Non-pigmented ciliary epithelial cell (primary cell): ENCODE measurements around the gene CCNDBP1.
"Not testable (repeated sequence)": the region's sequence is repeated elsewhere in the genome, so short reads cannot be mapped to it uniquely, and the experiment has no call there.

Source experiments
- DNase-seq: peaks from one replicate; pipeline ENCODE4 v3.0.0-alpha.2; 2010; ENCODE audit warnings: low read depth

The CCNDBP1 gene

DNA sequence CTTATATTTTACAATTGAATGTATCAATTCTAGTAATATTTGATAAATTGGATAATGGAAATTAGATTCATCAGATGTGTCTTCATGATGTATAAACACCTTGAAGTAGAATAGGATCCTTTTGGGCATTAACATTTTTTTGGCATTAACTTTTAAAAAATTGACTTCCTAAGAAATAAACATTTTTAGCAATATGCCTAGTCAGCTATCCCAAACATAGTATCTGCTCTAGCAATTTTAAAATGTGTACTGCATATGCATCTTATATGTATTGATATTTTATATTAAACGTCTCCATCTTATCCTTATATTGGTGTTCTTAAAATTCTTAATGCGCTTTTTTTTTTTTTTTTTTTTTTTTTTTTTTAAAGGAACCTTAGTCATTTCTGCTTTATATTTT is 8.5 kb downstream of the CCNDBP1 start:
- DNase-seq: no peak

DNA sequence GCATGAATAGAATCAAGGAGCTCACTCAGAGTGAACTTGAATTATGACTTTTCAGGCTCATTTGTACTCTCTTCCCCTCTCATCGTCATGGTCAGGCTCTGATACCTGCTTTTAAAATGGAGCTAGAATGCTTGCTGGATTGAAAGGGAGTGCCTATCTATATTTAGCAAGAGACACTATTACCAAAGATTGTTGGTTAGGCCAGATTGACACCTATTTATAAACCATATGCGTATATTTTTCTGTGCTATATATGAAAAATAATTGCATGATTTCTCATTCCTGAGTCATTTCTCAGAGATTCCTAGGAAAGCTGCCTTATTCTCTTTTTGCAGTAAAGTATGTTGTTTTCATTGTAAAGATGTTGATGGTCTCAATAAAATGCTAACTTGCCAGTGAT is 9.6 kb downstream of the CCNDBP1 start:
- no peak for DNase-seq

DNA sequence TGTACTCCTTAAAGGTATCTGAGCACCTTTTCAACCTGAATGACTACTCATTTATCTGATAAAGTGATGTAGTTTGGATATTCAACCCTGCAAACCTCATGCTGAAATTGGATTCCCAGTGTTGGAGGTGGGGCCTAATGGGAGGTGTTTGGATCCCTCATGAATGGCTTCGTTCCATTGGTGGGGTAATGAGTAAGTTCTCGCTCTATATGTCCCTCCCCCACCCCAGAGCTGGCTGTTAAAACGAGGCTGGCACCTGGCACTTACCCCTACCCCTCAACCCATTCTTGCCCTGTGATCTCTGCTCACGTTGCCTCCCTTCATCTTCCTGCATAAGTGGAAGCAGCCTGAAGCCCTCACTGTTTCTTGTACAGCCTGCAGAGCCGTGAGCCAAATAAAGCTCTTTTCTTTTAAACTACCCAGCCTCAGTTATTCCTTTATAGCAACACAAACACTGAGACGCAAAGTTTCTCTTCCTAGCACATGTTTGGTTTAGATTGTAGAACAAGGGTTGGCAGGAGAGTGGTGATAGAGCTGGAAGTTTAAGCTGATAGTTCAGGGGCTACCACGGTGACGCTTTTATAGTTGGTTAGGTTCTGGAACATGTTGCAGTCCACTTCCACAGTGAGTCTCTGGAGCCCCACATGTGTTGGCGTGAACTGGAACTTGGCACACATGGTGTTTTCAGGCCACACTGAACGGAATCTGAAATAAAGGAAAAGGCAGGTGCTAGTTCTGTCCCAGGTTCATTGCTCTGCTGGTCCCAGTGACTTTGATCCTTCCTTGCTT is 11.8 kb downstream of the CCNDBP1 start:
- no peak for DNase-seq

DNA sequence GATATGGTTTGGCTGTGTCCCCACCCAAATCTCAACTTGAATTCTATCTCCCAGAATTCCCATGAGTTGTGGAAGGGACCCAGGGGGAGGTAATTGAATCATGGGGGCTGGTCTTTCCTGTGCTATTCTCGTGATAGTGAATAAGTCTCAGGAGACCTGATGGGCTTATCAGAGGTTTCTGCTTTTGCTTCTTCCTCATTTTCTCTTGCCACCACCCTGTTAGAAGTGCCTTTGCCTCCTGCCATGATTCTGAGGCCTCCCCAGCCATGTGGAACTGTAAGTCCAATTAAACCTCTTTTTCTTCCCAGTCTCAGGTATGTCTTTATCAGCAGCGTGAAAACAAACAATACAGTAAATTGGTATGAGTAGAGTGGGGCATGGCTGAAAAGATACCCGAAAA is 12.6 kb downstream of the CCNDBP1 start:
- not testable (repeated sequence) for DNase-seq

DNA sequence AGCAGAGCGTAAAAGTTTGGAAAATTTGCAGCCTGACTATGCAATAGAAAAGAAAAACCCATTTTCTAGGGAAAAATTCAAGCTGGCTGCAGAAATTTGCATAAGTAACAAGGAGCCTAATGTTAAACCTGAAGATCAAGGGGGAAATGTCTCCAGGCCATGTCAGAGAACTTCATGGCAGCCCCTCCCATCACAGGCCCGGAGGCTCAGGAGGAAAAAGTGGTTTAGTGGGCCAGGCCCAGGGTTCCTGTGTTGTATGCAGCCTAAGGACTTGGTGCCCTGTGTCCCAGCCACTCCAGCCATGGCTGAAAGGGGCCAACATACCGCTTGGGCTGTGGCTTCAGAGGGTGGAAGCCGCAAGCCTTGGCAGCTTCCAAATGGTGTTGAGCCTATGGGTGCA is 13.4 kb downstream of the CCNDBP1 start:
- DNase-seq: not testable (repeated sequence)

DNA sequence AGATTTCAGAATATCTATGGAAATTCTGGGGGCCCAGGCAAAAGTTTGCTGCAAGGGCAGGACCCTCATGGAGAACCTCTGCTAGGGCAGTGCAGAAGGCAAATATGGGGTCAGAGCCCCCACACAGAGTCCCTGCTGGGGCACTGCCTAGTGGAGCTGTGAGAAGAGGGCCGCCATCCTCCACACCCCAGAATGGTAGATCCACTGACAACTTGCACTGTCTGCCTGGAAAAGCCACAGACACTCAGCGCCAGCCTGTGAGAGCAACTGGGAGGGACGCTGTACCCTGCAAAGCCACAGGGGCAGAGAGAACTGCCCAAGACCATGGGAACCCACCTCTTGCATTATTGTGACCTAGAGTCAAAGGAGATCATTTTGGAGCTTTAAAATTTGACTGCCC is 13.8 kb downstream of the CCNDBP1 start:
- DNase-seq: no peak

DNA sequence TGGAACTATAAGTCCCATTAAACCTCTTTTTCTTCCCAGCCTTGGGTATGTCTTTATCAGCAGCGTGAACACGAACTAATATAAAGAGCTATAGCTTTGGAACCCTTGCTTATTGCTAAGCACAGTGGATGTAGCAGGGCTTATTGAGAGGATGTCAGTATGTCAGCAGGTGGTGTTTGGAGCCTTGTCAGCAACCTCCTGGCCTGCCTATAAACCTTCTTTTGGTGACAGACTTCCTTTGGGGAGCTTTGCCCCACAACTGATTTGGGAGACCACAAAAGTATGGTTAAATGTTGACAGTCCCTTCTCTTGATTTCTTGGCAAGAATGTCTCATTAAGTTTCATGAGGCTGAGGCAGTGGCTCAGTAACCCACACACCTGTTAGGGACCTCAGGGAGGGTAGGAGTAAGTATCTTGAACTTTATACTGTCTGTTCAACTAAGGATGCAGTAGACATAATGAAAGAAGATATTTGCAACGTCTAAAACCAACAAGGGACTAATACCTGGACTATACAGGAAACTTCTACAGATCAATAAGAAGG is 14.8 kb downstream of the CCNDBP1 start:
- DNase-seq: no peak

DNA sequence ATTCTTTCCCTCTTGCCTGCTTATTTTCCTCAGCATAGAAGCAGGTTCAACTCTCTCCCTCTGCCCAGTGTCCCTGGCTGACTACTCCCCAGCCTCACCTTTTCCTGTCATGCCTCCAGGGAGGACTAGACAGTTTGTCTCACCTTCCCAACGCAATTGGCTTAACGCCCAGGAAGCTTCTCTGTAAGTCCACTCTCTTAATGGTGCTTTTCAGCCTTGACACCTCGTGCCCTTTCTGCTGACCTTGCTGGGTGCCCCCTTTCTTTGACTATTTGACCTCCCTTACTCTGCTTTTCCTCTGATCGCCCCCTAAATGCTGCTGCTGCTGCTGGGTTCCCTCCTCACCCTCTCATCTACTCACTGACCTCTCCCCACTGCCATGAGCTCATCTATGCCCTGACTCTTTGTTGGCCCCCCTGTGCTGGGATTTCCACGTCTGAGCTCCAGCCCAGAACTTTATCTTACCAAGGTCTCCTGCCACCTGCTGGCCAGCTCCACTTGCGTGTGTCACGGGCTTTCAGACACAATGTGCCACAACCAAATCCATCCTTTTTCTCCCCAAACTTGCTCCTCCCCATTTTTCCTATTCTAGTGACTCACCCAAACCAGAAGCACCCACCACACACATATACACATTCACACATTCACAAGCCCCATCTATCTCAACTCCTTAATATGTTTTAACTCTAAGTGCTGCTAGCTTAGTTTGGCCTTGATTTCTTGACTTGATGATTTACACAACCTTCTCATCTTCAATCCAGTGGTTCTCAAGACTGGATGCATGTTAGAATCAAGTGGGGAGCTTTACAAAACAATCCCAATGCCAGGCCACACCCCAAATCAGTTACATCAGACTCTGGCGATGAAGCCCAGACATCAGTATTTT is 19.1 kb downstream of the CCNDBP1 start:
- peak; percentile 28 for DNase-seq

DNA sequence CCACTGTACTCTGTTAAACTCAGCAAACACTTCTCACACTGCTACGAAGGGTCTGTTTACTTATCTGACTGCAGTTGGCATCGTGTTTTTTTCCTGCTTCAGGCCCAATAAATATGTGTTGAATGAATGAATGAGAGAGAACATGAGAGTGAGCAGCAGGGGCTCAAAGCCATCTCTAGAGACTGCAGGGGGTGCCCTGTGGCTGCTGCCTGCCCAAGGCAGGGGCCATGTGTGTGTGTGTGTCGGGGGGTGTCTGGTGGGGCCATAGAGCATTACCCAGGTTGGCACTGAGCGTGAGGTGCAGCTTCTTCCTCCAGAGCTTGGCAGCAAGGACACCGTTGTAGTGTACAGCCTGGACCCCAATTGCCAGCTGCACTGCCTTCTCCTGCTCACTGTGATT is 20.9 kb downstream of the CCNDBP1 start:
- DNase-seq: no peak

DNA sequence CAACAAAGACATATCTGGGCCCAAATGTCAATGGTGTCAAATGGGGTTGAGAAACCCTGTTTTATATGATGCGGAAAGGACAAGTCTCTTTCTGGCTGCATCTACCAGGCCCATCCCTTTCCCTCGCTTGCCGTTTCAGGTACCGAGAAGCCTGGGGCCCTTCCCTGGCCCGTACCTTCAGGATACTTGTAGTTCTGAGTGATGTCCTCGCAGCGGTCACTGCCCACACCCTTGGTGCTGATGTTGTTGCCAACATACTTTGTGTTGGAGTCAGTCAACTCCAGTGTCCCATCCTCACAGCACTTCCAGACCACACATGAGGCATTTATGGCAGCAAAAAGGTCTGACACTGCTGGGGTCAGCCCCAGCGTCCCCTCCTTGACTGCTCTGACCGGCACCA is 21.8 kb downstream of the CCNDBP1 start:
- DNase-seq: no peak

DNA sequence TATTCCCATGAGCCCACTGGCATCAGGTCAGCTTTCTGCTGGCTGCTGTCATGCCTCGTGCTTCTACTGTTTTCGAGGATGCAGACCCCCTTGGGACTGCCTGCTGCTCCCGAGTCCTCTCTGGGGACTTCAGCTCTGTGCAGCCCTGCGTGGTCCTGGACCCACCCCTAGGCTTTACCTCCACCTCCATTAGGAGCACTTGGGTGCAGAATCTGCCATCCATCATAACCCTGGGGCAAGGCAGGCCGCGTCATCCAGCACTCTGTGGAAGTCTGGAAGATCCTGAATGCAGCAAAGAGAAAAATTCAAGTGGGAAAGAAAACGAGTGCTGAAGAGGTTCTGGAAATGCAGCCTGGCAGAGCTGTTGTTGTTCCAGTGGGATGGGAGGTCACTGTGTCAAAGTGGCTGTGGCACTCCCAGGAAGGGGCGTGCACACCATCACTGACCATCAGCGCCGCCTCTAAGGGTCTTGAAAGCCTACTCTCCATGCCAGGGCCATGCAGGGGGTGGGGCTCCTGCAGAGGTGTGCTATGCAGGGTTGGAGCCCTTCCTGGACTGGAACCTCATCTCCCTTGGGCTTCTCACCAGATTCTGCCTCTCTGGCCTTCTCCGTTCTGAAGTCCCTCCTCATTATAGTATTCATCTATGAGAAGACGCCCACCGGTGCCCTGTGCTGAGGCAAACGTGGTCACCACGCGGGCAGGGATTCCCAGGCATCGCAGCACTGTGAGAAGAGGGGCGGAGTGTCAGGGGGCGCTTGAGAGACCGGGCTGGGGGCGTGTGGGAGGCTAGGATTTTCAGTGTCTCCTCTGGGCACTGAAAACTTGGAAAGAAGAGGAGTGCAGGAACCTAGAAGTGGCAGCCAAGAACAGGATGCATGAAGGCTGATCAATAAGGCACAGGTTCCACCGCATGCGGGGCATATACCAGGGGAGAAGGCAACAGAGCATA is 23.1 kb downstream of the CCNDBP1 start:
- no peak for DNase-seq

DNA sequence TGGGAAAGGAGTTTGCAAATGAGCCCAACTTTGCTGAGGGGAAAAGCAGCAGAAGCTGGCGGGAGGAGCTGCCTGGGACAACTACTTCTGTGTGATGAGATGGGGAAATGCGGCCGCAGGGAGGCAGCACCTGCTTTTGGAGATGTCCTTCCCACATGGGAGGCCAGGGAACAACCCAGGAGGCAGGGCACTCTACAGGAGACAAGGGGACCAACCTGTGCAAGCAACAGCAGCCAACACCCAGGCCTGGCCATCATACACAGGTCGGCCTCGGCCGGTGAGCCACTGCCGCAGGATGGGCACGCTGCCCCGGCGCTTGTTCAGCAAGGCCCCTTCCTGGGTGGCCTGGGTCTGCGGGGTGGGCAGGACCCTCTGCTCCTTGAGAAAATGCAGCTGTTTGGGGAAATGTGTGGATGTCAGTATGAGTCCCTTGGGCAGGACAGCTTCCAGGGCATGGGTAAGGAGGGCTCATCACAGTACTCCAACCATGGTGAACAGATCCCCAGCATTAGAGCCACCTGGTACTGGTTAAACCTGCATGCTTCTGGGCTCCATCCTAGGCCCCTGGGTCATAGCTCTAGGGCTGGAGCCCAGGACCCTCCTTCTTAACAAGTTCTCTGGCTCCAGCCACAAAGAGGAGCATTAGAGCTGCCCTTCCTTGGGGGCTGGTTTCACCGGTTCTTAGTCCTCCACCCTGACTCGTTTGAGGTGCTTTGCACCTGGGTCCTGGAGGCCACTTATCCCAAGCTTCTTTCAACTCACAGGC is 24.0 kb downstream of the CCNDBP1 start:
- DNase-seq: no peak

DNA sequence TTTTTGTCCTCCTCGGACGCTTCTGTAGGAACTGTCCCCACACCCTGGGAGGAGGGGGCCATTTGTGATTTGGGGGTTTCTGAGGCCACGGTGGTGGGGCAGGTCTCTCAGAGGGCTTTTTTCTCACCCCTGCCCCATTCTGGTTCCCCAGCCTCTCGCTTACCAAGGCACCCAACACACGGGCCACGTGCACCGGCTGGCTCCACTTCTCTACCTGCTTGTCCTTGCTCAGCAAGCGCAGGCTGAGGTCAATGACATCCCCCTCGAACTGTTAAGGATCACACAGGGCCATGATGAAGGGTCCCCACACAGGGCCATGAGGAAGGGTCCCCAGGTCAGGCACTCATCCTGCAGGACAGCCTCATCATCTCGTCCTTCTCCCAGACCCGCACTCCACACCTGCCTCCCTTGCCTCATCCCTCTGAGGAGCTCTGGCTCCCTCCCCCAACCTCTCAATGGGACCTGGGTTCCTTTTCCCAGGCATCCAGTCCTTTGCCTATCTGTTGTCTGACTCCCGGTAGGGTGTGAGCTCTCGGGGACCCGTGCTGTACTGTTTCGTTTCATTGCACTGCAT is 25.1 kb downstream of the CCNDBP1 start:
- no peak for DNase-seq

DNA sequence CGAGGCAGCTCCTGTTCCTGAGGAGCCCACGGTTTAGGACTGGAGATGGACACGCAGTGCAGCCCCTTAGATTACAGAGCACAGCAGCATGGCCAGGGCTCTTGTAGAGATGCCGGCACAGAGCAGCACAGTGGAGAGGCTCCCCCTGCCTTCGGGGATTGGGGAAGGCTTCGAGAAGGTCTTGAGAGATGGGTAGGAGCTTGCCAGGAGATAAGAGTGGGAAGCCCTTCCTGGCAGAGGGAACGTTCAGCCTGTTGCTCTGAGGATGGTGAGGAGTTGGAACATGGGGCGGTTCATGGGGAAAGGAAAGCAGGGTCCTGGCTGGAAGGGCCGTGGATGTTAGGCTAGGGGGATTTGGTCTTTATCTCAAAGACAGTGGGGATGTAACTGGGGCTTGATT is 25.6 kb downstream of the CCNDBP1 start:
- DNase-seq: no peak

DNA sequence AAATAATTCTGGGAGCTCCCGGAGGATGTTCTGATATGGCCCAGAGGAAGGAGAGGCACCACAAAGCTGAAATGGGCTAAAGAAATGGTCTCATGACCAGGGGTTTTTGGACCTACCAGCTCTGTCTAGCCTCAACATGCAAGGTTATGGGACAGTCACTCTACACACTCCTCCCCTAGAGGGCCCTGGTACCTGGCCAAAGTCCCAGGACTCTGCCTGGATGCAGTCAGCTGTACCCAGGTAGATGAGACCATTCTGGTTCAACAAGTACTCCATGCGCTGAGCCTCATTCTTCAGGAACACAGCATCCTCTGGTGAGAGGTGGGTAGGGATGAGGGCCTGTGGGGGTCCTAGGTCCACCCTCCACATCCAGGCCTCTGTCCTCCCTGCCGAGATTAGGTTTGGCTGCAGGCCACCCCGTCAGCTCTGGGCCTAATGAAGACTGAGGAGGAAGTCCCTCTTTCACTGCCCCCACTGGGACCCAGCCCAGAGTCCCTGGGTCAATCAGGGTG is 26.1 kb downstream of the CCNDBP1 start:
- no peak for DNase-seq

DNA sequence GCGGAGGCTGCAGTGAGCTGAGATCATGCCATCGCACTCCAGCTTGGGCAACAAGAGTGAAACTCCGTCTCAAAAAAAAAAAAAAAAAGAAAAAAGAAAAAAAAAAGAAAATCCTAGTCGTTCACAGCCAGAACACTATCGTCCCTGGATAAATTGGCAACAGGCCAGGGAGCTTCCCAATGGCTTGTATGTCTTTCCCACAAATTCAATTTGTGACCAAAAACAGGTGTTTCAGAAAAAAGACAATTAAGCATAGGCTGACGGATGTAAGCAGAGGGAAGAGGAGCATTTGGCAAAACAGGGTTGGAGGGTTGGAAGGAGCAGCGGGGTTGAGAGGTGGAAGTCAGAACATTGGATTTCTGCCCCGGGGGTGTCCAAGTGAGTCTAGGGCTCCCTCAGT is 27.1 kb downstream of the CCNDBP1 start:
- no peak for DNase-seq

DNA sequence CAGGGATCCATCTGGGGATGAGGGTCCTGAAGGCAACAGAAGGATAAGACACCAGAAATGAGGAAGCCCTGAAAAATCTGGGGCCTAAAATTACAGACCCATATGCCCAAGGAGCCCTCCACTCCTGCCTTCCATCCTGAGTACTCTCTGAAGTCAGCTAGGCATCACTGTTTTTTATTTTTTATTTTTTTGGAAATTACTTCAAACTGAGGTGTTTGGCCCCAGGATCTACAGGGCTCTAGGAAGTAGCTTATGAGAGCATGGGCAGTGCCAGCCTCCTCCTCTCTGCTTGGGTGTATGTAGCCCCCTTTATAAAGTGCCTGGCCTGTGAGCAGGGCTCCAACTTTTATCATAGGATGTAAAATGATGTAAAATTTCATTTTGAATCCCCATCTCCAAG is 27.7 kb downstream of the CCNDBP1 start:
- DNase-seq: no peak

DNA sequence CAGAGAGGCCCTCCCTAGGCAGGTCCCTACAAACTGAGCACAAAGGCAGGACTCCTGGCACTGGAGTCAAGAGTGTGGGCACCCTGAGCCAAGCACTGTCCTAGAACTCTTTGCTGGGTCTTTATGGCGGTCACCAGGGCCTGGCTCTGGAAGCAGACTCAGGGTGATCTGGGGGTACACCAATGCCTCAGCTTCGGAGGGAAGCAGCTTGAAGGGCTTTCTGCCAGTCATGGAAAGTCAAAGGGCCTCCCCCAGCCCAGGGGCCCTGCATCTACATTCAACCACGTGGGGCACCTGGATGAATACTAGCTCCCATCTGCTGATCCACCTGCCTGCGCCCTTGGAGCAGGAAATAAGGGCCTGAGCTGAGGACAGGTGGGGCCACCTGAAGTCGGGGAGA is 28.3 kb downstream of the CCNDBP1 start:
- no peak for DNase-seq

DNA sequence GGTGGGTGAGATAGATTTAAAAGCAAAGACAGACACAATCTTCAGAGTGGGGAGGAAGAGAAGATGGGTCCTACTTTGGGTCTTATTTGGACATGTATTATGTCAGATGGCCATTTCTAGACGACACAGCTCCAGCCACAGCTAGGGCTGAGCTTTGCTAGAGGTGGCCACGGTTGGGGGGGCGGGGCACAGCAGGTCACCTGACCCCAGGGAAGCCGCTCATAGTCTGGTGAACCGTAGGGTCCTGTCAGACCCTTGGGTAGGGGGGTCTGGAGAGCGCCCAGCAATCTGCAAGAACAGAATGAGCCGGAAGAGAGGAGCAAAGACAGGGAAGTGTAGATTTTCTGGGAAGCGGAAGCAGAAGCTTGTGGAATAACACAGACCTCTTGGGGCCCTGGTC is 29.0 kb downstream of the CCNDBP1 start:
- DNase-seq: no peak

DNA sequence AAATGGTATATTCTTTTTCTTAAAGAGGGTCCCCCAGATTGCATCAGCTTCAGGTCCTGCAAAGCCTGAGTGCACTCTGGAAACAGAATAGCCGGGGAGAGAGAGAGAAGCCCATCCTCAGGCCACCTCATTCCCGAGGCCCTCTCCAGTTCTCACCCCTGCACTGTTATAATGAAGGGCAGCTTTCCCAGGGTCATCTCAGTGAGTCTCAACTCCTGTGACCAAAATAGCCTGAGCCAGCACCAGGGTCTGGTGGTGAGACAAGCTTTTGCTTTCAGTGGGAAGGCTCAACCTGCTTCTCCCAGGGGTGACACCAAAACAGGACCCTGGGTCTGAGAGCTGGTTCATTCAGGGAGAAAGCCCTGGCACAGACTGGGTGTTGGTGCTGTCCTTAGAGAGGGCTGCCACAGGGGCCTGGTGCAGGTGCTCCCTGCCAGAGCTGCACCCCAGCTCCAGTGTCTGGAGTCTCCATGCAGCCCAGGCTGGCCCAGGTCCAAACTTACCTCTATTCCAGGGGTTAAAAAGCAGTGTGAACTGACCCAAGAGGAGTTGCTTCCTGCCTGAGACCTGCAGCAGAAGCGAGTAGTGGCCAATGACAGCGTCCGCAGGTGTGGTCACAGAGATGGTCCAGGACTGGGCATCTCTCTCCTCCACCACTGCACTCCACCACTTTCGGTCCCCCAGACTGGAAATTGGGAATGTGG is 29.5 kb downstream of the CCNDBP1 start:
- no peak for DNase-seq
